ENCODE data around the gene SPATA46.
A peak's percentile ranks its signal among the peaks of the same experiment; 100 is the strongest.
"Not testable (repeated sequence)": the region's sequence is repeated elsewhere in the genome, so short reads cannot be mapped to it uniquely, and the experiment has no call there.

SPATA46 gene, protein sequence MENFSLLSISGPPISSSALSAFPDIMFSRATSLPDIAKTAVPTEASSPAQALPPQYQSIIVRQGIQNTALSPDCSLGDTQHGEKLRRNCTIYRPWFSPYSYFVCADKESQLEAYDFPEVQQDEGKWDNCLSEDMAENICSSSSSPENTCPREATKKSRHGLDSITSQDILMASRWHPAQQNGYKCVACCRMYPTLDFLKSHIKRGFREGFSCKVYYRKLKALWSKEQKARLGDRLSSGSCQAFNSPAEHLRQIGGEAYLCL

DNA sequence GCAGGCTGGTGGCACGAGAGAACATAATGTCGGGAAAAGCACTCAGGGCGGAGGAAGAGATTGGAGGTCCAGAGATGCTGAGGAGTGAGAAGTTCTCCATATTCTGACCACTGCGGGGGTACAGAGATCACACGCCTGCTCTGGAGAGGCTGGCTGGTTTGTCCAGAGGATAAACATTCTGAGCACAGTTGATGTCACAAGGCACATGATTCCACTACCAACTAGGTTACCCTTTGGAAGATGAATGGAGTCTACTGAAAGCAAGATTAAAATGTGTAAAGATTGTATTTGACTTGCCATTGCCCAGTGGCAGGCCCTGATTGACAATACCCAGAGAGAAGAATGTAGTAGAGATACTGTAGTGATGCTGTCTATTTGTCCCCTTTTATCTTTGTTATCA, at the start of gene SPATA46:
Gene SPATA46, minus strand, starts transcription at position 164 of the 400 bp plus-strand sequence. Its CDS starts 64 bp downstream, at position 100.
- no peak for DNase-seq

DNA sequence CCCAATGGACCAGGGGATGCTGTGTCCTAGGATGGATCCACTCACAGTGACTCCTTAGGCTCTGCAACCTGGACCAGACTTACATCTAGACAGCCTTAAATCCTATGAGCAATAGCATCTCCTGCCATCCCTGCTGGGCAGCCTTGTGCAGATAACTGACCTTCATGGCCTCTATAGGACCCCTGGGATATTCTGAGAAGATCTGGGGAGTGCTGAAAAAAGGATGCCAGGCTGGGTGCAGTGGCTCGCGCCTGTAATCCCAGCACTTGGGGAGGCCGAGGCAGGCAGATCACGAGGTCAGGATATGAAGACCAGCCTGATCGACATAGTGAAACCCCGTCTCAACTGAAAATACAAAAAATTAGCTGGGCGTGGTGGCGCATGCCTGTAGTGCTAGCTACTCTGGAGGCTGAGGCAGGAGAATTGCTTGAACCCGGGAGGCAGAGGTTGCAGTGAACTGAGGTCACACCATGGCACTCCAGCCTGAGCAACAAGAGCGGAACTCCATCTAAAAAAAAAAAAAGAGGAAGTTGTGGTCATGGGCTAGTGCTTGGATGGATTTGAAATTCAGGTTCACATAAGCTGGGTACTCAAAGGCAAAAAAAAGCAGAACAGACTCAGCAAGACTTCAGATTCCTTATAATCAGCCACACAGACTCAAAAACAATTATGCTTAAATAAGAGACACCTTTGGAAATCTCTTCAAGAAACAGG, 46.2 kb upstream of the SPATA46 start:
- DNase-seq, result no peak

DNA sequence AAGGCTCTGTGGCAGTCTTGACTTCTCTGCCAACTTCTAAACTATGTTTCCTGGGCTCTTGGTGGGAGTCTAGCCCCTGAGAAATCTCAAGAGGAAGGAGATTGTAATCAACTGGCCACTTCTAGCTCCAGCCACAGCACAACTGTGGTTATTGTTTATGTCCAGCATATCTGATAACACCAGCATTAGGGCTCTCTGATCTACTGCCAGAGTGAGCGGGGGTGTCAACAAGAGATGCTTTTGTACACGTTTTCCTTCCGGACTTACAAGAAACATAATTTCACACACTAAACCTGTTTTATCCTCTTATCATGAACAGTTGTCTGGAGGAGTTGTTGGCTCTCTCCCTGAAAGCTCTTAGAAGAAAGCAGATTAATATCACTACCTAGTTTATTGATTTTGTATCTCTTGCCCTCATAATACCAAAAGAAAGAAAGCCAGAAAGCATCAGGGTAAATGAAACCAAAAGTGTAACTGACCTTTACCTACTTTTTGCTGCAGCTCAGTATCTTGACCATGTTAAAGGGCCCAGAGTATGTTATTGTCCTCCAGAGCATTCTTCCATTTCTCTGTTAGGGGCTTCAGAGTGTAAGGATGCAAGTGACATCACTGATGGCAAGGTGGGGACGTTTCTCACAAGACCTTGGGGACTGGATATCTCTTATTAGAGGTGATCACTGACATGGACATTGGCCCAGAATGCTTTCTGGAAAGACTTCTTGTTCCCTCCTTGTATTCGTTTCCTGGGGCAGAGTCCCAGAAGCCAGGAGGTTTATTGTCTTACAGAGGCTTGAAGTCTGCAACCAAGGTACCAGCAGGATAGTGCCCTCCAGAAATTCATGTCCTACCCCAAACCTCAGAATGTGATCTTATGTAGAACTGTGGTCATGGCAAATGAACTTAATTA, 44.9 kb upstream of the SPATA46 start:
- no peak for DNase-seq

DNA sequence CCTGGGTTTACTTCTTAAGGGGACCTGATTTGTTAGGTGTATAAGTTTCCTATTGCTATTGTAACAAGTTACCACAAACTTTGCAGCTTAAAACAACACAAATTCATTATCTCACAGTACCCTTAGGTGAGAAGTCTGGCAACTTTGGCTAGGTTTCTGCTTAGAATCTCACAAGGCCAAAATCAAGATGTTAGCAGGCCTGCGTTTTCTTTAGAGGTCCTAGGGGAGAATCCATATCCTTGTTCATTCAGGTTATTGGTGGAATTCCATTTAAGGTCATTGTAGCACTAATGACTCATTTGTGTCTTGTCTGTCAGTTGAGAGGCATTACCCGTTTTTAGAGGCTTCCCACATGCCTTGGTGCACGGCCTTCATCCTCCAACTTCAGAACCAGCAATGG, 43.5 kb upstream of the SPATA46 start:
- no peak for DNase-seq

DNA sequence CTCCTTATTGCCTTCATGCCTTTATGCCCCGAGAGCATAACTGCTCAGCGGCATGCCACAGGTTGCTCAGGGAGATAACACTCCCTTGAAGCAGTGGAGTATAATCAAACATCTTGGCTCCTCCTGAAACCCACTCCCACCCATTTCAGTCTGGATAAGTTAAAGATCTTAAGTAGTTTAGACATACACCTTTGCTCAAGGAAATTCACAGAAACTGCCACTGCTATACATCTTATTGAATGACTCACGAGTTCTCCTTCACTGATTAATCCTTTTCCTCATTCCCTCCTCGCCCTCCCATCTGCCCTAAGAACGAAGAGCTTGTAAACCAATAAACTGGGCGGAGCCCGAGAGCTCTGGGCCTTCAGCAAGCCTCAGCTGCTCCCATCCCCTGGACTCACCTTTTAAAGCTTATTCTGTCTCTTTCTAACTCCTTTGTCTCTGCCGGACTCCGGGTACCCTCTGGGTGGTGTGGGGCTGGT, 42.8 kb upstream of the SPATA46 start:
- DNase-seq, result not testable (repeated sequence)

DNA sequence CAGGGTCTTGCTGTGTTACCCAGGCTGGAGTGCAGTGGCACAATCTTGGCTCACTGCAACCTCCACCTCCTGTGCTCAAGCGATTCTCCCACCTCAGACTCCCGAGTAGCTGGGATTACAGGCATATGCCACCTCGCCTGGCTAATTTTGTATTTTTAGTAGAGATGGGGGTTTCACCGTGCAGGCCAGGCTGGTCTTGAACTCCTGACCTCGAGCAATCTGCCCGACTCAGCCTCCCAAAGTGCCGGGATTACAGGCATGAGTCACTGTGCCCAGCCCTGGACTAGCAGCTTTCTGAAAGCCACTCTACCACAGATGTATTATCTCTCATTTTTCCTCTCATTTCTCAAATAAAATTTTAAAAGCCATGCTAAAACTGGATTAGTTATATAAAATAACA, 41.9 kb upstream of the SPATA46 start:
- not testable (repeated sequence) for DNase-seq

DNA sequence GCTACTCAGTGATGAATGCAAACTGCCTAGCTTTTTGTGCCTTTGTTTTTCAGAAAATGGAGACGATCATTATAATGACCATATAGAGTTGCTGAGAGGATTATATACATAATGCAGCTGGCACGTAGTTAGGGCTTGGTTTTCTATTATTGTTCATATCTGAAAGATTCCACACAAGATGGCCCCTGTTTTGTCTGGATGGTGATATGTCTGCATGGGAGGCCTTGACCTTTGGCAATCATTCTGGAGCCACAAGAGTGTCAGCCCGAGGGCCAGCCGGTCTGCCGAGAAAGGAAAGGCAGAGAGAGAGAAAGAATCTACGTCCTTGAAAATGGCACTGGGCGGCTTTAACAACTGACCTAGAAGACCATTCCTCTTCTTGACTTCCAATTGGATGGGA, 41.0 kb upstream of the SPATA46 start:
- no peak for DNase-seq

DNA sequence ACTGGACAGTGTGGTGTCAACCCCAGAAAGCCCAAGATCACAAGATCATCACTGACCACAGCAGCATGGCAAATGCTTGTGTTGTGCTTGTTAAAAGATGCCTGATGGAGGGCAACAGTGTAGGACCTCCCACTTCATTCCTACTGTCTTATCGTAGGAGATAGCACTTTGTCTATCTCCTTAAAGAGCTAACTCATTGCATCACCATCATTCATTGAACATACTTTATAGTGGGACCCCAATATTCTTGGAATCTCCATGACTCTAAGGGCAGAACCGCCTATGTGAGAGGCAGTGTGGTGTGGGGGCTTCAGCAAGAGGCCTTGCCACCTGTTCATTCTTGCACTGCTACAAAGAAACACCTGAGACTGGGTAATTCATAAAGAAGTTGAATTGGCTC, 40.3 kb upstream of the SPATA46 start:
- DNase-seq, result no peak

DNA sequence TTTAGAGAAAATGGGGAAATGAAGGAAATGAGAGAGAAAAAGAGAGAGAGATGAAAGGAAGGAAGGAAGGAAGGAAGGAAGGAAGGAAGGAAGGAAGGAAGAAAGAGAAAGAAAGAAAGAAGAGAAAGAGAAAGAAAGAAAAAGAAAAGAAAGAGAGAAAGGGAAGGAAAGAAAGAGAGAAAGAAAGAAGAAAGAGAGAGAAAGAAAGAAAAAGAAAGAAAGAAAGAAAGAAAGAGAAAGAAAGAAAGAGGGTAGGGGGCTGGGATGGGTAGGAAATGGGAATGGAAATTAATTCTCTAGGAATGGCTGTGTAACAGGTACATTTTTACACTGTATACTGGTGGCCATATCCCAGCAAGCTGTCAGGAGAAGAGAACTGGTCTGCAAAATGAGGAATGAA, 39.6 kb upstream of the SPATA46 start:
- DNase-seq, result no peak

DNA sequence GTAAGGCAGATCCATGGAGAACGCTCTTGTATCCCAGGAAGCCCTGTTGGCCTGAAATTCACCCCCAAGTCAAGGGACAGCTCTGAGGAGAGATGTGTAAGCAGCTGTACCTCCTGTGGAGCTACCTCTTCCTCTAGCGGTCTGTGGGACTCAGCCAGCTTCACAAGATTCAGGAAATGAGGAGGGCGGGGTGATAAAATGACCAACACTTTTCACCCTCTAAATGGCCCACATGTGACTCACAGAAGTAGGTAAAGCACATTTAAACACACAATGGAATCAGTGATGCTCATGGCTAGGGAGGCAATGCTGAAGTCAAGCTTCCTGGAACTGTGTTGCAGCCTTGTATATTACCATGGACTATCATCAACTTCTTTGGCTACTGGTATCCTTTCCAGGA, 35.3 kb upstream of the SPATA46 start, which contains the start of gene SH2D1B:
Gene SH2D1B, minus strand, starts transcription at position 135 of the 400 bp plus-strand sequence. Its CDS starts 120 bp downstream, at position 15.
- no peak for DNase-seq

DNA sequence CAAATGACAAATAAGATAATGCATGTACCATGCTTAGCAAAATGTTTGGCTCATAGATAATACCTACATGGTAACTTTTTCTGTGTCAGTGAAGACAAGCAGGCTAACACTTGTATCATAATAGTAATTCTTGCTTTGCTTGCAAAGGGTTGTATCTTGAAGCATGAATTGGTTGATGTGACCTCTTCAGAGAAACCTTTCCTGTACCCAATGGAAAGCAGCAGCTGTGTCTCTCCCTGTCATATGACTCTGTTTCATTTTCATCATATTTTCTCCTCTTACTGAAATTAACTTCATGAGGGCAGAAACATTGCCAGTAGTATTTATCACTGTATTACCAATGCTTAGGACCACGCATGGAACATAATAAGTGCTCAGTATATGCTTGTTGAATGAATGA, 30.9 kb upstream of the SPATA46 start:
- no peak for DNase-seq

DNA sequence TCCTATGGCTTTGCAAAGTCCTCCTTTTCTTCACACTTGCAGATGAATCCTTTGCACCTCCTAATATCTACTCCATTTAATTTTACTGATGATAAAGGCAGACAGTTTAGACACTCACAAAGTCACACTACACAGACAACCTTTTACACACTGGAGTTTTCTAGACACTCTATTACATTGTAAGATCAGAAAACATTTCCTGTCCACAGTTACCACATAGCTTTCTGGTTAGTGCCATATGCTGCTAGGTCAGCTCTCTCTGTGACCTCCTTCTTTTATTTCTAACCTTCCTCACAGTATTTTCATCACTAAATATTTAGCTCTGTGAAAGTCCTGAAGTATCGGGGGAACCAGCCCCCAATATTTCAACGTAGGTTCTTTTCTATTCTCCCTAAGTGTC, 30.2 kb upstream of the SPATA46 start:
- no peak for DNase-seq

DNA sequence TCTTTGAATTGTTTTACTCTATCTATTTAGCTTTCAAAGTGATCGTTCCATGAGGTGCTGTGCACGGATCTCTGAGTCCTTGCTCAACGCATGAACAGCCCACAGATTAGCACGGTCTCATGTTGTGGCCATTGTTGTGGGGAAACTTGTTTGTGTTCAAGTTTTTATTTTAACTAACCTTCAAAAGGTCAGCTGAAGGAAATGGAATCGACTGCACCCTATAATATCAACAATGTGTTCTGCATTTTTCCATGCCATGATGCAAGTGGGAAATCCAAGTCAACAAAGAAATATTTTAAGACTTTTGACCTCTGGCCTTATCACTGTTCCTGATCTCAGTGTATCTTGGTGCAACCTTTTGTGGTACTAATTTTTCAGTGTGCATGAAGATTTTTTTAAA, 29.1 kb upstream of the SPATA46 start:
- no peak for DNase-seq

DNA sequence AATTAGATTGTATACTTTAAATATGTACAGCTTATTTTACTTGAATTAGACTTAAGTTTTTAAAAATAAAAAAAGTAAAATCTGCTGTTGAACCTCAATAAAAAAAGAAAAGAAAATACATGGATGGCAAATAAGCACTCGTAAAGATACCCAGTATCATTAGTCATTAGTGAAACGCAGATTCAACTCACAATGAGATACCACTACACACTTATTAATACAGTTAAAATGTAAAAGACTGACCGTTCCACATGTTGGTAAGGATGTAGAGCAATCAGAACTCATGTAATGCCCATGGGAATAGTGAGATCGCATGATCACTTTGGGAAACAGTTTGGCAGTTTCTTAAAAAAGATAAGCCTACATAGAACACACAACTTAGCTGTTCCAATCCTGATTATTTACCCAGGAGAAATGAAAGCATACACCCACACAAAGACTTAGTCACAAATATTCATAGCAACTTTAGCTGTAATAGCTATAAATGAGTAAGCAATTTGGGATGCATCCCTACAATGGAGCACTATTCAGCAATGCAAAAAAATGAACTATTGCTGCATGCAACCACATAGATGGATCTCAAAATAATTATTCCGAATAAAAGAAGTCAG, 28.0 kb upstream of the SPATA46 start:
- no peak for DNase-seq

DNA sequence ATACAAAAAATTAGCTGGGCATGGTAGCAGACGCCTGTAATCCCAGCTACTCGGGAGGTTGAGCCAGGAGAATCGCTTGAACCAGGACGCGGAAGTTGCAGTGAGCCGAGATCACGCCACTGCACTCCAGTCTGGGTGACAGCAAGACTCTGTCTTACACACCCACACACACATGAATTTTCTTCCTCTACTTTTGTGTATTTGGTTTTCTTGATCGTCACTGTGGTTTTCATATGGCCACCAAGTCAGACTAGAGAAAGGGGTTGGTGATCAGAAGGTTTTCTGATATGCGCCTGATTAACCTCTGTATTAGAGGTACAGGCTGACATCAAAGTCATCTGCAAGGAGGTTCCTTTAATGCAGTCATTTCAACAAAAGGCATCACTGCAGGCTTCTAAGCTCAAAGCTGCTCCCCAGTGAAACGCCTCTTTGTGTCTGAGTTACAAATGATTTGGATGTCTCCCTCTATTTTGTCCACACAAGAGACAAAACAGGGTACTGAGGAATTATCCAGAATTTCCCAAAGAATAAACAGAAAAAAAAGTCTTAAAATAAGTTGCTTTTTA, 24.2 kb upstream of the SPATA46 start:
- DNase-seq, result no peak

DNA sequence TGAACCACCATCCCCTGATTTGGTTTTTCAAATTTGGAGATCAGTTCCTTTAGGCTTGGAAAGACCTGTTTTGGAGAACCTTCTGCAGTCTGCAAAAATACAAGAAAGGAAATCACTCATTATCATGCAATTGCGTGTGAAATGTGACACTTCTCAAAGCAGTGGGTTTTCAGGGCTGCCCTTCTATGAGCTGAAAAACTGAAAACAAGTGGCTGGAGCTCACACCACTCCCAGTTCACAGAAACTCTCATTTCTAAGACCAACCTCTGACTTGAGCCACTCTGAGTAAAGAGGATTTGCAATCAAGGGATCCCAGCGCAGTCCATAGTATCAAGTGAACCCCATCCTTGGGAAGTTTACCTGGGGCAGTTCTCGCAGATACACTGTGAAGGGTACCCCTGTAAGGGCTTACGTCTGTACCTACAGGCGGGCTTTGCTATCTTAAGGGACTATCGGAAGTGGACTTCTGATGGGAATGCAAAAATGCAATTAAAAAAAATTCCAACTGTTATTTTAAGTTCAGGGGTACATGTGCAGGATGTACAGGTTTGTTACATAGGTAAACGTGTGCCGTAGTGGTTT, 22.4 kb upstream of the SPATA46 start:
- peak; percentile 64 for DNase-seq

DNA sequence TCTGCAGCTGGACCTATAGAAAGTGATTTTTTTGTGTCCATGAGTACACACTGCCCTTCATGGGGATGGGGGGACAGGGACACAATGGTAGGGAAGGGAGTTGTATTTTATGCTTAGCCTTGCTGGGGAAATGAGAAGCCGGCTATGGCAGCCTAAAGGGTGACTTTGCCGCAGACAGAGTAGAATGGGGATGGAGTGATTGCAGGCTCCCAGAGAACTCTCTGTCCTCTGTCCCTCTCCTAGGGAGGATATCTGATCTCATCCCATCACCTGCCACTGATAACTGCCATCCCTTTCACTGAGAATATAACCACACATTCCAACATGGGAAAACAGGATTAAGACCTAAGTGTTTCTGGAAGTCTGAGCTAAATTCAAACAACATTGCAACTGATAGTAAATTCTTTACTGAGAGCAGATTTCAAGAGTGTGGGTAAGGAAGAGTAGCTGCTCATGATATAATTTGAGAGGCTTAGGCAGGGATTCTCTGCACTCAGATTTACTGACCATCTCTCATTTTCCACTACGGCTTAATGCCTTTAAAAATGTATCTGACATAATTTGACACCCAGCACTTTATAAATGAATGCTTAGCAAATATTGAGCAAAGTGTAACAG, 21.4 kb upstream of the SPATA46 start:
- DNase-seq, result peak; percentile 88

DNA sequence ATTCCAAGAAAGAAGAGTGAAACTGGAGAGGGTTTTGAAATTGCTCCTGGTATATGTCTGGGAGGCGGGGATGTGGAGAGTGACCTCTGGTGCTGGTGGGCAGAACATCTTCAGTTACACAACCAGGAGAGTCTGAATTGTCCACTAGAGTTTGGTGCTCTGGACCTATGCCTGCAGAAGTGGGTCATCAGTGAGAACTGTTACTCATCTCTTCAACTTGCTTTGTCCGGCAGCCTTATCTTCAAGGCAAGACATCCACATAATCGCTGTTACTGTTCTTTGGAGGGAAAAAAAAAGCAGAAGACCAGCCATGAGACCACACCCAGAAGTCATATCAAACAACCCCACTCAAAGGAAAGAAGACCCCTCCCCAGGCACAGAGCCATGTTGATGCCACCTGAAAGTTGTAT, 20.4 kb upstream of the SPATA46 start:
- no peak for DNase-seq

DNA sequence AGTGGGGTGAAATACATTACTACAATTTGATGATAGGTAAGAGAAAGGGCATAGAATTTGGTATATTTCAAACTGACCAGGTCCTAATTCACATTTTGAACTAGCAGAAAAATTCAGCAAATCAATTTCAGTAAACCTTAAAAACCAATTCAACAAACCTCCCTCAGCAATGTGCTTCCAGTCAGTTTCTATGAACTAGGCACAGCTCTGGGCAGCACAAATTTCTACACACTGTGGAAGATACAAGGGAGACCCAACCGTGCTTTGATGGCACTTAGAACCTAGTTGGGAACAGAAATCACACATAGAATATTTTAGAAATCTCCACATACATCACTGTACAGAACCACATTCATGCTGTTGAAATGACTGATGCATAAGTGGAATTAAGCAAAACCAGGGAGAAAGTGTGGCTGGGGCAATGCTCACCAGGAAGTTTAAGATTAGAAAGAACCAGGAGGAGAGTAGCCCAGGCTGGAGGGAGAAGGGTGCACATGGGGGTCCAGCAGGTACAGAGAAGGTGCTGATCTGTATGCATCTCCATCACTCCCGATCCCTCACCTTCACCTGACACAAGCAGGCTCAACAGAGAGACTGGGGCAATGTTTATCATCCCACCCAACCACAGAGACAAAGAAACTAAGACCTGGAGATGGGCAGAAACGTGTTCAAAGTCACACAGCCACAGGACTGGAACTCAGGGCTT, 19.7 kb upstream of the SPATA46 start:
- no peak for DNase-seq

DNA sequence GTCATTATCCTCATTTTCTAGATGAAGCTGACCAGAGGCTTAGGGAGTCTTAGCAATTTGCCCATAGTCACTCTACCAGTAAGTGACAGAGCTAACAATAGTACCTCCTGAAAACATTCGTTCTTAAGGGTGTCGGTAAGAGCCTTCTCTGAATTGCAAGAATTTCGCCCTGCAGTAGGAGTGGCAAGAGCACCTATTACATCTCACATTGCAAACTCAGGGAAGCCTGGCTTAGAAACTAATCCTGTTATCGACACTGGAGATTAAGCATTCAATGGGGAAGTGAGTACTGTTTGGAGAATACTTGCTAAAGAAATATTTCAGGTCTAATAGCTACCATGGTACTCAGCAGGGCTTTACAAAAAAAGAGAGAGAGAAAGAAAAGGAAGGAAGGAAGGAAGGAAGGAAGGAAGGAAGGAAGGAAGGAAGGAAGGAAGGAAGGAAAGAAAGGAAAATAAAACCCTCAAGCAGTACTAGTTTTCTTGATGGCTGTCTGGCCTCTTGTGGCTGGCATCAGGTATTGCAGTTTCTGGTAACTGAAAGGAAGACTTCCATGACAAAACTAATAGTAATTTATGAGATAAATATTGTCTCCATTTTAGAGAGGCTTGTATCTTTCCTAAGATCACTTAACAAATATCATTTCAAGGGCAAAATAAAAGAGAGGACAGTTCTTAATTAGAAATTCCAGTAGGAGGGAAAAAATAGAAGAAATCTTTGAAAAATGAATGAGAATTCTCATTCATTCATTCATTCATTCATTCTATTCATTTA, 15.3 kb upstream of the SPATA46 start:
- DNase-seq, result peak; percentile 60

Data from NCI-H1092 treated with DMSO at 0.1 percent for 48 hours (cell line).